ENCODE data around the gene ABCC4. TPM values are rescaled to one million over a fixed set of nuclear protein-coding genes. Genes with fewer than 3 reads are reported as not detected.
A peak's percentile ranks its signal among the peaks of the same experiment; 100 is the strongest.

Gene ABCC4
- total and polyA plus RNA-seq, 9 of the 15 experiments (the other 6 are each of a cell fraction or from before 2014, with no cell fraction given): 9.4 to 46.1 (median 25.4) TPM

DNA sequence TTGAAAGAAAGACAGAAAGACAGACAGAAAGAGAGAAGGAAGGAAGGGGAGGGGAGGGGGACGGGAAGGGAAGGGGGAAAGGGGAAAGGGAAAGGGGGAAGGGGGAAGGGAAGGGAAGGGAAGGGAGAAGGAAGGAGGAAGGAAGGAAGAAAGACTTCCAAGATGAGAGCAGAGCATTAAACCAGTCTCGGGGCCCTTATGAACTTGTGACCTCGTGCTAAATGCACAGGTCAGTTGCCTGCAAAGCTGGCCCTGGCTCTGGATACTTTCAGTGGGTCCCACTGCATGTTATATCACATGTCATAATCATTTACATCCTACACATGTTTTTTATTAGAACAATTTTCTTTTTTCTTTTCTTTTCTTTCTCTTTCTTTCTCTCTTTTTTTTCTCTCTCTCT lies 24.2 kb upstream of the ABCC4 start (continued):
- TF ChIP-seq, protein P1, sequence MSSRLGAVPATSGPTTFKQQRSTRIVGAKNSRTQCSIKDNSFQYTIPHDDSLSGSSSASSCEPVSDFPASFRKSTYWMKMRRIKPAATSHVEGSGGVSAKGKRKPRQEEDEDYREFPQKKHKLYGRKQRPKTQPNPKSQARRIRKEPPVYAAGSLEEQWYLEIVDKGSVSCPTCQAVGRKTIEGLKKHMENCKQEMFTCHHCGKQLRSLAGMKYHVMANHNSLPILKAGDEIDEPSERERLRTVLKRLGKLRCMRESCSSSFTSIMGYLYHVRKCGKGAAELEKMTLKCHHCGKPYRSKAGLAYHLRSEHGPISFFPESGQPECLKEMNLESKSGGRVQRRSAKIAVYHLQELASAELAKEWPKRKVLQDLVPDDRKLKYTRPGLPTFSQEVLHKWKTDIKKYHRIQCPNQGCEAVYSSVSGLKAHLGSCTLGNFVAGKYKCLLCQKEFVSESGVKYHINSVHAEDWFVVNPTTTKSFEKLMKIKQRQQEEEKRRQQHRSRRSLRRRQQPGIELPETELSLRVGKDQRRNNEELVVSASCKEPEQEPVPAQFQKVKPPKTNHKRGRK (tag; IDR thresholded peaks at IDR 0.05): peak; percentile 86
- TF ChIP-seq, protein P2, sequence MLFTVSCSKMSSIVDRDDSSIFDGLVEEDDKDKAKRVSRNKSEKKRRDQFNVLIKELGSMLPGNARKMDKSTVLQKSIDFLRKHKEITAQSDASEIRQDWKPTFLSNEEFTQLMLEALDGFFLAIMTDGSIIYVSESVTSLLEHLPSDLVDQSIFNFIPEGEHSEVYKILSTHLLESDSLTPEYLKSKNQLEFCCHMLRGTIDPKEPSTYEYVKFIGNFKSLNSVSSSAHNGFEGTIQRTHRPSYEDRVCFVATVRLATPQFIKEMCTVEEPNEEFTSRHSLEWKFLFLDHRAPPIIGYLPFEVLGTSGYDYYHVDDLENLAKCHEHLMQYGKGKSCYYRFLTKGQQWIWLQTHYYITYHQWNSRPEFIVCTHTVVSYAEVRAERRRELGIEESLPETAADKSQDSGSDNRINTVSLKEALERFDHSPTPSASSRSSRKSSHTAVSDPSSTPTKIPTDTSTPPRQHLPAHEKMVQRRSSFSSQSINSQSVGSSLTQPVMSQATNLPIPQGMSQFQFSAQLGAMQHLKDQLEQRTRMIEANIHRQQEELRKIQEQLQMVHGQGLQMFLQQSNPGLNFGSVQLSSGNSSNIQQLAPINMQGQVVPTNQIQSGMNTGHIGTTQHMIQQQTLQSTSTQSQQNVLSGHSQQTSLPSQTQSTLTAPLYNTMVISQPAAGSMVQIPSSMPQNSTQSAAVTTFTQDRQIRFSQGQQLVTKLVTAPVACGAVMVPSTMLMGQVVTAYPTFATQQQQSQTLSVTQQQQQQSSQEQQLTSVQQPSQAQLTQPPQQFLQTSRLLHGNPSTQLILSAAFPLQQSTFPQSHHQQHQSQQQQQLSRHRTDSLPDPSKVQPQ (CRISPR knock-in tag; IDR thresholded peaks at IDR 0.05; ENCODE audit: borderline replicate concordance): no peak
- TF ChIP-seq, protein P3, sequence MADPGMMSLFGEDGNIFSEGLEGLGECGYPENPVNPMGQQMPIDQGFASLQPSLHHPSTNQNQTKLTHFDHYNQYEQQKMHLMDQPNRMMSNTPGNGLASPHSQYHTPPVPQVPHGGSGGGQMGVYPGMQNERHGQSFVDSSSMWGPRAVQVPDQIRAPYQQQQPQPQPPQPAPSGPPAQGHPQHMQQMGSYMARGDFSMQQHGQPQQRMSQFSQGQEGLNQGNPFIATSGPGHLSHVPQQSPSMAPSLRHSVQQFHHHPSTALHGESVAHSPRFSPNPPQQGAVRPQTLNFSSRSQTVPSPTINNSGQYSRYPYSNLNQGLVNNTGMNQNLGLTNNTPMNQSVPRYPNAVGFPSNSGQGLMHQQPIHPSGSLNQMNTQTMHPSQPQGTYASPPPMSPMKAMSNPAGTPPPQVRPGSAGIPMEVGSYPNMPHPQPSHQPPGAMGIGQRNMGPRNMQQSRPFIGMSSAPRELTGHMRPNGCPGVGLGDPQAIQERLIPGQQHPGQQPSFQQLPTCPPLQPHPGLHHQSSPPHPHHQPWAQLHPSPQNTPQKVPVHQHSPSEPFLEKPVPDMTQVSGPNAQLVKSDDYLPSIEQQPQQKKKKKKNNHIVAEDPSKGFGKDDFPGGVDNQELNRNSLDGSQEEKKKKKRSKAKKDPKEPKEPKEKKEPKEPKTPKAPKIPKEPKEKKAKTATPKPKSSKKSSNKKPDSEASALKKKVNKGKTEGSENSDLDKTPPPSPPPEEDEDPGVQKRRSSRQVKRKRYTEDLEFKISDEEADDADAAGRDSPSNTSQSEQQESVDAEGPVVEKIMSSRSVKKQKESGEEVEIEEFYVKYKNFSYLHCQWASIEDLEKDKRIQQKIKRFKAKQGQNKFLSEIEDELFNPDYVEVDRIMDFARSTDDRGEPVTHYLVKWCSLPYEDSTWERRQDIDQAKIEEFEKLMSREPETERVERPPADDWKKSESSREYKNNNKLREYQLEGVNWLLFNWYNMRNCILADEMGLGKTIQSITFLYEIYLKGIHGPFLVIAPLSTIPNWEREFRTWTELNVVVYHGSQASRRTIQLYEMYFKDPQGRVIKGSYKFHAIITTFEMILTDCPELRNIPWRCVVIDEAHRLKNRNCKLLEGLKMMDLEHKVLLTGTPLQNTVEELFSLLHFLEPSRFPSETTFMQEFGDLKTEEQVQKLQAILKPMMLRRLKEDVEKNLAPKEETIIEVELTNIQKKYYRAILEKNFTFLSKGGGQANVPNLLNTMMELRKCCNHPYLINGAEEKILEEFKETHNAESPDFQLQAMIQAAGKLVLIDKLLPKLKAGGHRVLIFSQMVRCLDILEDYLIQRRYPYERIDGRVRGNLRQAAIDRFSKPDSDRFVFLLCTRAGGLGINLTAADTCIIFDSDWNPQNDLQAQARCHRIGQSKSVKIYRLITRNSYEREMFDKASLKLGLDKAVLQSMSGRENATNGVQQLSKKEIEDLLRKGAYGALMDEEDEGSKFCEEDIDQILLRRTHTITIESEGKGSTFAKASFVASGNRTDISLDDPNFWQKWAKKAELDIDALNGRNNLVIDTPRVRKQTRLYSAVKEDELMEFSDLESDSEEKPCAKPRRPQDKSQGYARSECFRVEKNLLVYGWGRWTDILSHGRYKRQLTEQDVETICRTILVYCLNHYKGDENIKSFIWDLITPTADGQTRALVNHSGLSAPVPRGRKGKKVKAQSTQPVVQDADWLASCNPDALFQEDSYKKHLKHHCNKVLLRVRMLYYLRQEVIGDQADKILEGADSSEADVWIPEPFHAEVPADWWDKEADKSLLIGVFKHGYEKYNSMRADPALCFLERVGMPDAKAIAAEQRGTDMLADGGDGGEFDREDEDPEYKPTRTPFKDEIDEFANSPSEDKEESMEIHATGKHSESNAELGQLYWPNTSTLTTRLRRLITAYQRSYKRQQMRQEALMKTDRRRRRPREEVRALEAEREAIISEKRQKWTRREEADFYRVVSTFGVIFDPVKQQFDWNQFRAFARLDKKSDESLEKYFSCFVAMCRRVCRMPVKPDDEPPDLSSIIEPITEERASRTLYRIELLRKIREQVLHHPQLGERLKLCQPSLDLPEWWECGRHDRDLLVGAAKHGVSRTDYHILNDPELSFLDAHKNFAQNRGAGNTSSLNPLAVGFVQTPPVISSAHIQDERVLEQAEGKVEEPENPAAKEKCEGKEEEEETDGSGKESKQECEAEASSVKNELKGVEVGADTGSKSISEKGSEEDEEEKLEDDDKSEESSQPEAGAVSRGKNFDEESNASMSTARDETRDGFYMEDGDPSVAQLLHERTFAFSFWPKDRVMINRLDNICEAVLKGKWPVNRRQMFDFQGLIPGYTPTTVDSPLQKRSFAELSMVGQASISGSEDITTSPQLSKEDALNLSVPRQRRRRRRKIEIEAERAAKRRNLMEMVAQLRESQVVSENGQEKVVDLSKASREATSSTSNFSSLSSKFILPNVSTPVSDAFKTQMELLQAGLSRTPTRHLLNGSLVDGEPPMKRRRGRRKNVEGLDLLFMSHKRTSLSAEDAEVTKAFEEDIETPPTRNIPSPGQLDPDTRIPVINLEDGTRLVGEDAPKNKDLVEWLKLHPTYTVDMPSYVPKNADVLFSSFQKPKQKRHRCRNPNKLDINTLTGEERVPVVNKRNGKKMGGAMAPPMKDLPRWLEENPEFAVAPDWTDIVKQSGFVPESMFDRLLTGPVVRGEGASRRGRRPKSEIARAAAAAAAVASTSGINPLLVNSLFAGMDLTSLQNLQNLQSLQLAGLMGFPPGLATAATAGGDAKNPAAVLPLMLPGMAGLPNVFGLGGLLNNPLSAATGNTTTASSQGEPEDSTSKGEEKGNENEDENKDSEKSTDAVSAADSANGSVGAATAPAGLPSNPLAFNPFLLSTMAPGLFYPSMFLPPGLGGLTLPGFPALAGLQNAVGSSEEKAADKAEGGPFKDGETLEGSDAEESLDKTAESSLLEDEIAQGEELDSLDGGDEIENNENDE (IDR thresholded peaks at IDR 0.05; ENCODE audit: low read depth, low read length): no peak
- TF ChIP-seq XRCC5 (IDR thresholded peaks at IDR 0.05; ENCODE audit: low read depth, low read length): no peak
- TF ChIP-seq, protein P4, sequence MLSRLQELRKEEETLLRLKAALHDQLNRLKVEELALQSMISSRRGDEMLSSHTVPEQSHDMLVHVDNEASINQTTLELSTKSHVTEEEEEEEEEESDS (CRISPR knock-in tag; IDR thresholded peaks at IDR 0.05): no peak
- no peak for TF ChIP-seq NFYB (IDR thresholded peaks at IDR 0.05; ENCODE audit: extremely low read depth, insufficient read length)

All from K562 (cell line).